Umbilical cord (tissue), 2 donors: Measurements from ENCODE around the gene FOXB1. TPM values are rescaled to one million over a fixed set of nuclear protein-coding genes. Genes with fewer than 3 reads are reported as not detected.

Experiments
- DNase-seq: peaks from one replicate; pipeline ENCODE4 v3.0.0-alpha.2; 2015; ENCODE audit warnings: low spot score
- total RNA-seq: library from RNA; depleted of rRNA; stranded (reverse); fragments of >200 nt; gene quantifications from one replicate; pipeline ENCODE4 v1.2.3, GENCODE V29; 2014; ENCODE audit warnings: low replicate concordance; ENCODE audit not compliant: insufficient read depth

FOXB1 gene
- 1.2 TPM for total RNA-seq

GRCh38 chr15:60004009-60004845, at the start of gene FOXB1:
Gene FOXB1, plus strand, starts transcription at chr15:60004311. Its CDS starts 653 bp downstream, at chr15:60004964.
- no peak for DNase-seq

GRCh38 chr15:59958288-59958687, 45.8 kb upstream of the FOXB1 start:
- no peak for DNase-seq

- no peak for DNase-seq
Measured at GRCh38 chr15:59960318-59960717, 43.8 kb upstream of the FOXB1 start.

GRCh38 chr15:59963322-59963721, 40.8 kb upstream of the FOXB1 start:
- DNase-seq = no peak

GRCh38 chr15:59963925-59964324, 40.2 kb upstream of the FOXB1 start:
- DNase-seq = no peak

- DNase-seq = no peak
Measured at GRCh38 chr15:59965741-59966140, 38.4 kb upstream of the FOXB1 start.

- DNase-seq = no peak
Measured at GRCh38 chr15:59966262-59966661, 37.8 kb upstream of the FOXB1 start.

GRCh38 chr15:59968314-59968713, 35.8 kb upstream of the FOXB1 start:
- DNase-seq = no peak

GRCh38 chr15:59972241-59972640, 31.9 kb upstream of the FOXB1 start:
- no peak for DNase-seq

- DNase-seq = no peak
Measured at GRCh38 chr15:59976480-59977271, 27.4 kb upstream of the FOXB1 start.

- no peak for DNase-seq
Measured at GRCh38 chr15:59991834-59992233, 12.3 kb upstream of the FOXB1 start.

- DNase-seq = no peak
Measured at GRCh38 chr15:59993041-59993750, 10.9 kb upstream of the FOXB1 start.

- no peak for DNase-seq
Measured at GRCh38 chr15:59993950-59994401, 10.1 kb upstream of the FOXB1 start.

- DNase-seq = no peak
Measured at GRCh38 chr15:59994526-59994887, 9.6 kb upstream of the FOXB1 start.

GRCh38 chr15:59994888-59995557, 9.1 kb upstream of the FOXB1 start:
- DNase-seq = no peak

GRCh38 chr15:59995568-59996297, 8.4 kb upstream of the FOXB1 start:
- DNase-seq = no peak

GRCh38 chr15:59996298-59997041, 7.6 kb upstream of the FOXB1 start:
- DNase-seq = no peak

- DNase-seq = no peak
Measured at GRCh38 chr15:59997070-59997701, 6.9 kb upstream of the FOXB1 start.

GRCh38 chr15:59998305-59998949, 5.7 kb upstream of the FOXB1 start:
- DNase-seq = no peak
